Limb (tissue), 2 donors: Measurements from ENCODE around the gene ZFYVE19.

ENCODE experiments used
- DNase-seq, 2 donors: peaks; one replicate each; pipeline ENCODE4 v3.0.0-alpha.2; 2016; ENCODE audit errors: extremely low spot score in 2 of 2

Gene ZFYVE19

GRCh38 chr15:40807028-40807887 lies at the start of gene ZFYVE19, which contains the start of gene DNAJC17:
Gene ZFYVE19 (plus strand): TSS chr15:40807089. CDS start chr15:40807590, 501 bp downstream.
Gene DNAJC17 (minus strand): TSS chr15:40807473. CDS start chr15:40807446, 27 bp downstream.
- DNase-seq: peak; percentile 96 to 100

DNA sequence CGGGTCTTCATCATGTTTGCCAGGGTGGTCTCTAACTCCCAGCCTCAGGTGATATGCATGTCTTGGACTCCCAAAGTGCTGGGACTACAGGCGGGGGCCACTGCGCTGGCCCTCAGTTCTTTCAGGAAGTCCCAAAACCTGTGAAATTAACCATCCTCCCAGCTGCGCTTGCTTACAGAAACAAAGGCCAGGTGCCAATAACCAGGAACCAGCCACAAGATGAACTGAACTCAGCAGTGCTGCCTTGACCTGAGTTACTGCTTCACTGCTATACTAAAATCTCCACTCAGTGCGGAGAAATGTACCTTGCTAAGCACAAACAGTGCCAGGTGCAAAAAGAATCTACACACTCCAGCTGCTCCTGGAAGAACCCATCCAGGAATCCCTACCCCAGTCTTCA lies 46.9 kb upstream of the ZFYVE19 start:
- no peak for DNase-seq

GRCh38 chr15:40762919-40763800 lies 43.7 kb upstream of the ZFYVE19 start:
- peak; percentile 67 to 87 for DNase-seq

GRCh38 chr15:40763801-40764628 lies 42.9 kb upstream of the ZFYVE19 start, which contains the start of gene GCHFR:
Gene GCHFR (plus strand): TSS chr15:40764068. CDS start chr15:40764181, 113 bp downstream.
- peak; percentile 56 to 82 for DNase-seq

DNA sequence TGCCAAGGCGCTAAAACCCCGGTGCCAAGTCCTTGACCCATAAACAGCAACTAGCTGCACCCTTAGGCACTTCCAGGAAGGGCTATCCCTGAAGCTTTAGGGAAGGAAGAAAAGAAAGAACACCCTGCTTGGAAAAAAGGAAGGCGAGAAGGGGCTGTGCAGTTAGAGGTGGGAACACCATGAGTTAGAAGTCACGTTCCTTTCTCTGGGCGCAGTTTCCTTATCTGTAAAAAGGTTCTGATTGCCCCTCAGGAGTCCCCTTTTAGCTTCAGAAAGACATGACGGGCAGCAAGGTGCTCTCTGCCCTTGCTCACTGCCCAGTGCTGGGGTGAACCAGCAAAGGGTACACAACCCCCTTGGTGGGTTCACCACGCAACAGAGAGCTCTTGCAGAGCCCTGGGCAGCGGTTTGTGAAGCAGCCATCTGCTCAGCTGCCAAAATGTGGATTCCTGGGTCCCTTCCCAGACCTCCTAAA lies 42.2 kb upstream of the ZFYVE19 start:
- DNase-seq: no peak

DNA sequence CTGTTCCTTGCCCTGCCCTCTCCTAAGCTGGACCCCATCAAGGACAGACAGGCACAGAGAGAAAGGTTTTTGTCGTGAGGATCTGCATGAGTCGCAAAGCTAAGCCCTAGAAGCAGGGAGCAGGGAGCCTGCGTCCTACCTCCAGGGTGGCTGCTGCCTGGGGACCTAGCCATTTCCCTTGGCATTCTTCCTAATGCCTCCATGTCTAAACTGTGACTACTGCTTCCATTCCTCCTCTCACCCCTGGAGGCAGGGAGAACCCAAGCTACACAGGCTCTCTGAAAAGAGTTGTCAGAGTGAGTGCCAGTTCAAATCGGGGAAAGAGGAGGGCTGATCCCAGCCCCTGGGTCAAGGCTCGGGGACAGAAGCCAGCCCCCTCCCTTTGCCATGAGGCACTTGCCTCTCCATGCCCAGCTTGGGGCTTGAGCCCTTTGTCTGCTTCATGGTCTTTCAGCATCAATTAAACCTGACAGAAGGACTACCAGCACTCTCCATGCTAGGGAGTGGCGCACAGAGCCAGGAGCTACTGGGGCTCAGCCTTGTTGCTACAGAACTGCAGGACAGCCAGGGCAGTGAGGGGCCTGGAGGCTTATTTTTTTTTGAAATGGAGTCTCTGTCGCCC lies 40.6 kb upstream of the ZFYVE19 start:
- no peak for DNase-seq

- DNase-seq: no peak
Observed at GRCh38 chr15:40766906-40767837, 39.7 kb upstream of the ZFYVE19 start.

DNA sequence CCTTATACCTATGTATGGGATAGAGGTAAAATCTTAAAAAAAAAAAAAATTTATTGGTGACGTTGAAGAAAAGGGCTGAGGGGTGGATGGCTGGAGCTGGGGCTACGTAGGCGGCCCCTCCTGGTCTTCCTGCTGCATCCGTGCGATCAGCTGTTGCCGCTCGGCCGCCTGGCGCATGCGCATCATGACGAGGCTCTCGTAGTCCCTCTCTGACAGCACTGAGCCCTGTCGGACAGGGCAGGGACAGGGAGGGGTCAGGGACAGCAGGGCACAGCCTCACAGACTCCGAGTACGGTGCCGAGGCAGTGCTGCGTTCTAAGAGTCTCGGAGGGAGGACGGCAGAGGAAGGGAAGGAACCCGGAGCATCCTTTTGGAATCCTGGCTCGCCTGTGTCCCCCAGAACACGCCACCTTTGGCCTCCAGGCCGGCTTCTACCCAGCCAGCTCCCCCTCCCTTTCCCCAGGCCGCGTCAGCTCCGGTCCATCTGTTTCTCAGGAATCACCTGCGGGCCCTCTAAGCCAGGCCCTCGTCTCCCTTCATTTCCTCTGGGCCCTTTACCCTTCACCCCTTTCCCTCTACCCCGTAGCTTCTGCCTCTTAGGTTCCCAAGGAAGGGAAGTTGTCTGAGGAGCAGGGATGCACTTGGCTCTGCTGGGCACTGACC lies 38.9 kb upstream of the ZFYVE19 start:
- no peak for DNase-seq

DNA sequence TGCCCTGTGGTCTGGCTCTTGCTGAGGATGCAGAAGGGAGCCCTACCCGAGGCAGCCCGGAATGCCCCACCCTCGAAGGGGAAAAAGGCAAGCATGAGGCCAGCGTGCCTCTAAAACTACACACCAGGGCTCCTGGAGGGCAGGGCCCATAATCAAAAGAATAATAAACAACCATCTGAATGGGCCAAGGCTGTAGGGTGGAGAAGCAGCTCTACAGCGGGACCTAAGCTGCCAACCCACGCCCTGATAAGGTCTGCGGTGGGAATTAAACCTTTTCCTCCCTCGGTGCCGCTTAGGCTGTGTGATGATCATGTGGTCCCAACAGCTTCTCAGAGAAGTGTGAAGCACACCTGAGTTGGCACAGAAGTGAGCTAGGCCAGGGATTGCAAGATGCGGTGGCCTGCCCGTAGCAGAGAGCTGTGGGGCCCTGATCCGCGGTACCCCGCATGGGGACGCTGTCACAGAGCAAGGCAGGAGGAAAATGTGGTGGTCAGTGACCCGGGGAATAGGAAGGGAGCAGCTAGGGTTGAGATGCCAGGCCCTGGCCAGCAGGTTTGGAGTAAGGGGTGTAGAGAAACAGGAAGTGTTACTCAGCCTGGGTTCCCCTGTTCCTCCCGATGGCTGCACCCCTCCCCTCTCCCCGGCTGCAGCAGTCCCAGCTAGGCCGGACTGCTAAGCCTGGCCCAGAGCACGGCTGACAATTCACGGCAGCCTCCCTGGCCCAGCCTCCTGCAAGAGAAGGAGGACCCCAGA lies 38.2 kb upstream of the ZFYVE19 start:
- DNase-seq: no peak

- peak in 1 of 2 donors; percentile 64 for DNase-seq
Observed at GRCh38 chr15:40769274-40770146, 37.4 kb upstream of the ZFYVE19 start, which contains the start of gene C15orf62. Gene C15orf62 (plus strand): TSS chr15:40769980. CDS start chr15:40770496, 516 bp downstream.

DNA sequence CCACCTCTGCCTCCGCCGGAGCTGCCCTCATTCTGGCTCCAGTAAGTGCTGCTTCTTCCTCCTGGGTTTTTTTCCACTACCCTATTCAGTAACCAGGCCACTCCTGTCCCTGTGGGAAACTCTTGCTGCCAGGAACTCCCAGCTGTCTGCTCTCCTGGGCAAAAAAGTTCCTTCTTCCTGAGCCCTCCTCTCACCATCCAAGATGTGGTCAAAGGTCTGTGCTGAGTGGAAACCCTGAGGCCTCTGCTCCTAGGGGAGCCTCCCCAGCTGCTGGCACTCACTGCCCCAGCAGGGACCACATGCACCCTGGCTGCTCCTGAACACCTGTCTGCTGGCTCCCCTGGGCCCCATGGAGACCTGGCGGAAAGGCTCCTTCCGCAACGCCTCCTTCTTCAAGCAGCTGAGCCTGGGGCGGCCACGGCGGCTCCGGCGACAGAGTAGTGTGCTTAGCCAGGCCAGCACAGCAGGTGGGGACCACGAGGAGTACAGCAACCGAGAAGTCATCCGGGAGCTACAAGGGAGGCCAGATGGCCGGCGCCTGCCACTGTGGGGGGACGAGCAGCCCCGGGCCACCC lies 36.7 kb upstream of the ZFYVE19 start:
- no peak for DNase-seq

DNA sequence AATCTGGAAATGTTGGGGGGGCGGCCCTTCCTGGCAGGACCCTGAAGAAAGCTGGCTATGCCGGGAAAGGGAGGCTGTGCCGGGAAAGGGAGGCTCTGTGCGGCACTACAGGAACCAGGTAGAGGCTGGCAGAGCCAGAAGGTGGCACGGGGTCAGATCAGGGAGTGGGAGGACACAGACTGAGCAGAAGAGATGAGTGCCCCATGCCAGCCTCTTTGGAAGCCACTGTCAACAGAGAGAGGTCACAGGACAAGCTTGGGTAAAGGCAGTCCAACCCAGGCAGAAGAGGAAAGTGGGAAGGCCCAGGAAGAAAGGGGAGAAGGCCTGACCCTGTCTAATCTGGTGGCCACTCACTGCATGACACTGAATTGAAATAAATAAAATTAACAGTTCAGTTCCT lies 35.6 kb upstream of the ZFYVE19 start:
- no peak for DNase-seq

DNA sequence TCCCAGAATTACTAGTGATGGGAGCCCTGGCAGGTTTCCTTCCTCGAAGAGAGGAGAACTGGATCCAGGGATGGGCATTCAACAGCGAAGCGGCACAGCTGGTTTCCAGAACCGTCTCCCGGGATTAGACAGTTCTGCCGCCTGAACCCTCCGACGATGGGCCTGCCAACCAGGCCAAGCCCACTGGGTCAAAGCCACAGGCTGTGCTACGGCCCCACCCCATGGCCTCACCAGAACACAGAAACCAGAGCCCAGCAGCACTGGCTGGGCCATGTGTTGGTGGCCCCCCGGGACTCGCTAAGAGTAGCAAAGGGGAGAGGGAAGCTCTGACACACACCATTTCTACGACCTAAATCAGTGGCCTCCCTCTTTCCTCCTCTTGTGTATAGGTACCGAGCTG lies 34.9 kb upstream of the ZFYVE19 start:
- DNase-seq: no peak

GRCh38 chr15:40773496-40773895 lies 33.4 kb upstream of the ZFYVE19 start:
- no peak for DNase-seq

DNA sequence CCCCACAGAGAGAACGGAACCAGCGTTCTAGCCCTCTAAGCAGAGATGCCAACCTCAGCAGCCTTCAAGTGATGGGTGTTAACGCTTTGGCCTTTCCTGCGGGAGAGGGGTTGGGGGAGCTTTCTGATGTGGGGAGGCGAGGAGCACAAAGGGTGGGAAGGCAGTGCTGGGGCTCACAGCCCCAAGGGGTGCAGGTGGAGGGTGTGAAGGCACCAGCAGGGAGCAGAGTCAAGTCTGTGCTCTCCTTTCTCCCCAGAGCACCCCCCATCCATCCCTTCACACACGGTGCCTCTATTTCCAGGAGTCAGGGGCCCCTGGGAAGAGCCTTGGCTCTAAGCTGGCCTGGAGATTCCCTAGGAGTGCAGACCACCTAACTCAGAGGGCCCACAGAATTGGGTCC lies 33.0 kb upstream of the ZFYVE19 start:
- DNase-seq: no peak

DNA sequence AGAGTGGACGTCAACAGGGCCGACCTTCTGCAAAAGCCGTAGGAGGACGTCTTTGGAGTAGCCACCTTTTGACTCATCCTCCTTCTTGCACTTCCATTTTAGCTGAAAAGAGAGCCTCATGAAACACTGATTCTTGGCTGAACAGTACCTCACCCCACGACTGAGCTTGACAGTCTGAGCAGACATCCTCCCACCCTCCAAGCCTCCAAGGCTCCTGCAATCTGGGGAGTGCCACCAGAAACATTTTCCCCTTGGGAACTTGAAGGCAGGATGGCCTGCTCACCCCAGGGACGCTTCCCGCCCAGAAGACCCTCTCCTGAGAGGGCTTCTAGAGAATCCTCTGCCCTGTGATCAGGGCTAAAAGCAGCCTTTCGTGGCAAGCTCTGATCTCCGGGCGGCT lies 31.9 kb upstream of the ZFYVE19 start:
- no peak for DNase-seq
